NCI-H524 treated with DMSO at 0.1 percent for 48 hours (cell line): Measurements from ENCODE around the gene ZNF177.

Experiments used
- DNase-seq: peaks from one replicate; lab custom pipeline; 2025; lab: John Stamatoyannopoulos, UW

ZNF177 gene

DNA sequence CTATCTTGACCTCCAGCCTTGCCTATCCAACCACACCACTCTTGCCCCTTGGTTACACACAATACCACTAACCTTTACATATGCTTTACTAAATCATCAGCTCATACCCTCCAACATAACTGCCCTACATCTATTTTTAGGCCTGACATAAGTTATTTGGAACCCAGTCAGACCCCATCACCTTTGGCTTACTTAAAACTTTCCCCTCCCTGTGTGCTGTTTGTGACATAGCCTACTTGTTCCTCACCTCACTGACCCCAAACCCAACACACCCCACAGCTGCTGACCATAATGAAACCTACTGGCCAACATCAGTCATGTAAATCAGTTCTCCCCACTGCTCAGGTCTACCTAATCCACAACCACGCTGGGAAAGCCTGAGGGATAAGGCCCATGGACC is 67.6 kb downstream of the ZNF177 start:
- no peak for DNase-seq

DNA sequence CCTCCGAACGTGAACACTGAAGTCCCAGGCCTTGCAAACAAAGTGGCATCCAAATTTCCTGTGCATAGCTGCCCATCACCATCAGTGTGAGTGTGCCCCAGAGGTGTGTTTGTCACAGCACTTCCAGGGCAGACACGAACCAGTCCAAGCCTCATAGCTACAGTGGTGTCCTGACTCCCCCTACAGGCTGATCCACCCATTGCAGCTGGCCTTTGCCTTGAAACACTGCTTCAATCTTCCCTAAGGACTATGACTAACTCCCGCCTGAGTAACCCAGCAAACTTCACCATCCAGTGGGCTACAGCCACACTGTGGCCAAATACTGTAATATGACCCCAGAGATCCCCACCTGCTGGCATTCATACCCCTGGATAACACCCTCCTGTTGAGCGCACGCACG is 68.7 kb downstream of the ZNF177 start:
- no peak for DNase-seq
